ENCODE data around the gene CBLN4.

- no peak for TF ChIP-seq CTCF (IDR thresholded peaks at IDR 0.05)
- TF ChIP-seq POLR2A (IDR thresholded peaks at IDR 0.05) = no peak
Observed at GRCh38 chr20:55961376-55962330, 43.7 kb downstream of the CBLN4 start.

All from adrenal gland (tissue), 5 donors.